GM19468 (cell line): Measurements from ENCODE around the gene HOXA13.

ENCODE experiments used
- ATAC-seq: cut with Tn5 transposase; IDR thresholded peaks from one replicate; pipeline ENCODE4 v1.9.1; 2021; ENCODE audit warnings: mild to moderate bottlenecking, moderate library complexity, moderate number of reproducible peaks; ENCODE audit not compliant: unreplicated experiment; ENCODE audit errors: extremely low read depth

Gene HOXA13

GRCh38 chr7:27199849-27200760 is at the start of gene HOXA13:
Gene HOXA13 (minus strand): TSS chr7:27200091. CDS start chr7:27200077, 14 bp downstream.
- ATAC-seq = no peak

- no peak for ATAC-seq
Observed at GRCh38 chr7:27248911-27249723, 49.2 kb upstream of the HOXA13 start.

- no peak for ATAC-seq
Observed at GRCh38 chr7:27248427-27248806, 48.5 kb upstream of the HOXA13 start.

DNA sequence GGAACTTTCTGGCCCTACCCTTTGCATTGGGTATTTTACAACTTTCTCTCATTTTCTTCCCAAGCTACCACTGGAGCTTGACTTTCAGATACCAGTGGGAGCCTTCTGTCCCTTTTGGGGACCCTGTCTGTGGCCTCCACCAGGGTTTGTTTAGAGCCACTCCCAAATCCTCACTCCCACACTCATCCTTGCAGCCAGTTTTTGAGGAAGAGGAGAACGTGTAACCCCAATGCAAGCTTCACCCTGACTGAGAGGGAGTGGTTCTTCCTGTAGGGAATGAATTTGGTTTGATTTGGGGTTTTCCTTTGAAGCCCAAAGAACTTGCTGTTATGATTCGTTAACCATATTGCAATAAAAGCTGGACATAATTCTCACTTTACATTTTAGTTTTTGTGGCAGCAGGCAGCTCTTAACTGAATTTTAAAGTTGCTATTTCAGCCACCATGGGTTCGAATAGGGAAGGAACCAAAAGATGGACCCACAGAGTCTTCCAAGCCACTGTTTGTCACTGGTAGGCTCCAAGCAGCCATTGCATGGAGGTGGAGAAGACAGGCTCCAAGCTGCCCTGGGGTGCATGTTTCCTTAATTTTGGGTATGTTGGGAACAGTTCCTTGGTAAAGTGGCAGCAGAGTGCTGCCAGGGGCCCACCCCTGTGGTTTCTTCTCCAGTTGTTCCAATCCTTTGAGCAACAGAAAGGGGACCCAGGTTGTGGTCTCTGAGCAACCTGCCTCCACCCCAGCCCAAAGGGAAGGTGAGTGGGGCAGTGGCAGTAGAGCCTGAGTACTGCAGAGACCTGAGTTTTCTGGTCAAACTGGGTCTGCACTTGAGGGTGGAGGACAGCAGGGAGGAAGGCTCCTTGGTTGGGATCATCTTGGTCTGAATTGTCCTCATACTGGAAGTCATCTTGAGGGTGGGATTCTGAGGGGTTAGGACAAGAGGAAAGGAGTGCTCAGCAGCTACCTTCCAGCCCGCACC is 47.8 kb upstream of the HOXA13 start:
- no peak for ATAC-seq

DNA sequence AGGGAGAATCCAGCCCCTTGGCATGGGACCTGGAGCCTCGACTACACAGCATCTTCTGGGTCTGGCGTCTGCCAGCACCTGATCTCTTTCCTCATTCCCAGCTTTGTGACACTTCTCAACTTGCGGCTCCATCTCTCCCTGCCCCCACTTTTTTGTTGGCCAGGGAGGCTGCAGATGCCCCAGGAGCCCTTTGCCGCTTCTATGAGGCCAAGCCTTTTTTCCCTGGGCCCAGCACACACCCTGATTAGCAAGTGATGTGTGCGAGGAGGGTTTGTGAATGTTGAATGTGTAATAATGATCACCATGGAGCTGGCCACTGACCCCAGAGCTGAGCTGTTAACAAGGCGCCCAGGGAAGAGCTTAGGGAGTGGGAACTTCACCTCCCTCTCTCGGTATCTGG is 47.1 kb upstream of the HOXA13 start:
- no peak for ATAC-seq

DNA sequence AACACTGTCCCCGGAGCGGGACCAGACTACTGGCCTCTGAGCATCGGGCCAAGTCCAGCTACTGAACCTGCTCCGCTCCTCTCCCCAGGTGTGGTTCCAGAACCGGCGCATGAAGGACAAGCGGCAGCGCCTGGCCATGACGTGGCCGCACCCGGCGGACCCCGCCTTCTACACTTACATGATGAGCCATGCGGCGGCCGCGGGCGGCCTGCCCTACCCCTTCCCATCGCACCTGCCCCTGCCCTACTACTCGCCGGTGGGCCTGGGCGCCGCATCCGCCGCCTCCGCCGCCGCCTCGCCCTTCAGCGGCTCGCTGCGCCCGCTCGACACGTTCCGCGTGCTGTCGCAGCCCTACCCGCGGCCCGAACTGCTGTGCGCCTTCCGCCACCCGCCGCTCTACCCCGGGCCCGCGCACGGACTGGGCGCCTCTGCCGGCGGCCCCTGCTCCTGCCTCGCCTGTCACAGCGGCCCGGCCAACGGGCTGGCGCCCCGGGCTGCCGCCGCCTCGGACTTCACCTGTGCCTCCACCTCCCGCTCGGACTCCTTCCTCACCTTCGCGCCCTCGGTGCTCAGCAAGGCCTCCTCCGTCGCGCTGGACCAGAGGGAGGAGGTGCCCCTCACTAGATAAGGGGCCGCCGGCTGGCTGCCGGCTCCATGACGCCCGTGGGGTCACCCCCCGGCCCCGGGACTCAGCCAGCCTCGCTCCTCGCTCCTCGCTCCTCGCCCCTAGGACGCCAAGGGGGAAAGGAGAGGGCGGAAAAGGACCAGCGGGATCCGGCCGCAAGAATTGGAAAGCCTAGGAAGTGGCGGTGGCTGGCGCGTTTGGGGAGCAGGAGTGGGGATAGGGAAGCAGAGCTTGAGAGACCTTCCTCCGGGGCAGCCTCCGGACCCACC is 46.2 kb upstream of the HOXA13 start:
- ATAC-seq = no peak

- ATAC-seq = no peak
Observed at GRCh38 chr7:27245124-27245797, 45.4 kb upstream of the HOXA13 start.

- no peak for ATAC-seq
Observed at GRCh38 chr7:27244488-27245123, 44.7 kb upstream of the HOXA13 start.

DNA sequence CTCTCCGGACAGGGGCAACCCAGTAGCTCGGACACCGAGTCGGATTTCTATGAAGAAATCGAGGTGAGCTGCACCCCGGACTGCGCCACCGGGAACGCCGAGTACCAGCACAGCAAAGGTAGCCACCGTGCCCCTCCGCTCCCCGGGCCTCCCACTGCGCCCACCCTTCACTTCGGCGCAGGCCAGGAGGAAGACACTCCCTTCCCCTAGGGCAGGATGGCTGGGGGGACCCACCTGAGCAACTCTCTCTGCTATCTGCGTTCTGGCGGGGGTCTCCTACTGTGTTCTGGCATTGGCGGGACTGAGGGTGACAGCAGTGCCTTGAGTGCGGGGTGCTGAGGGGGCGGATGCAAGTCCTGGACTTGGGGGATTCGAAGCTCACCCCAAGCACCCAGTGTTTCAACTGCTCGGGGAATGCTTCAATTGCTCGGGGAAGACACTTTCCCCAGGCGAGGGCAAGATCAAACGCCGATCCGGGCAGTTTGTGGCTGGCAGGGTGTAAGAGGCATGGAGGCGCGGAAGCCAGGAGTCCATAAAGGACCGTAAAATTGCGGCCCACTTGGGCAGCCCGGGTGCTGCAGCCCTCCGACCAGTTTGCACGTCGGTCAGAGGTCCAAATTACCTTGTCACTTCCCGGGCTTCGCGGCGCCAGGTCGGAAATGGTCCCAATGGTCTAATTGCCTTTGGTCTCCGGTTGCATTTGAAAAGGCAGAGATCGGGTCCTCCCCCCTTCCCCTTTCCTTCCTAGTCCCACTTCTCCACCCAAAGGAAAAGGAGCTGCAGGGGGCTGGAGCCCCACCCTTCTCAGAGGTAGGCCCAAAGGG is 43.7 kb upstream of the HOXA13 start:
- ATAC-seq = no peak

- no peak for ATAC-seq
Observed at GRCh38 chr7:27242555-27243339, 42.9 kb upstream of the HOXA13 start, which contains the start of gene EVX1. Gene EVX1 (plus strand): TSS chr7:27242802. CDS start chr7:27243031, 229 bp downstream.

GRCh38 chr7:27242154-27242553 is 42.3 kb upstream of the HOXA13 start:
- ATAC-seq = no peak

GRCh38 chr7:27241189-27242056 is 41.5 kb upstream of the HOXA13 start:
- no peak for ATAC-seq

GRCh38 chr7:27240015-27240731 is 40.3 kb upstream of the HOXA13 start:
- no peak for ATAC-seq

DNA sequence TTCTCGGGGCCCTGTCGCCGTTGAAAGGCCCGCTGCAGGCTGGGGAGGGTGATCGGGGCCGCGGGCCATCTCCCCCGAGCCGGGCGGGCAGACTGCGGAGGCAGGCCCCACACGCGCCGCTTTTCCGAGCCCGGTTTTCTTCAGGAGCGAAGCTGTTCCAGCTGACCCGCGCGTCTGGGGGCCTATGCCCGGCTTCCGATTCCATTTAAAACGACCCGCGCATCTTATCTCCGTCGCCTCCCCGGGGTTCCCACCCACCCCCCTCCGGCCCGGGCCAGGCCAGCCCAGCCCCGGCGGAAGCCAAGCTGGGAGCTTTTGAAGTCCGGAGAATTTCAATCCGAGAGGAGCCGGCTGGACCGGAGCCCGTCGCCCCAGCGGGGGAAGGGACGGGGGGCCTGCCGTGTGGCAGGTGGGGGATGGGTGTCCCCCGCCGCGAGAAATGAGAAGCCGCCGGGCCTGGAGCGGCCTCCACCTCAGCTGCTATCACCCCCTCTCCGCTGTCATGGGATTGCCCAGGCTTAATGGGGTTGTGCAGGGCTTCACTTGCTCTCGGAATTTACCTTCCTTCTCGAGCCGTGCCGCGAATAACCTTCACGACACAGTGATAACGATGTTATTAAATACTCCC is 39.6 kb upstream of the HOXA13 start:
- no peak for ATAC-seq
